Thoracic aorta (tissue), 2 donors: ENCODE results near the gene ZNF324B. TPM values are rescaled to one million over a fixed set of nuclear protein-coding genes. Genes with fewer than 3 reads are reported as not detected.

Experiments
- ATAC-seq: fragments of 150-250 bp; one replicate; pipeline ENCODE4 v1.8.0; 2017; ENCODE audit warnings: low read depth; ENCODE audit not compliant: insufficient number of reproducible peaks, low FRiP score
- DNase-seq: peaks from one replicate; pipeline ENCODE4 v3.0.0-alpha.2; 2020; ENCODE audit warnings: low spot score
- H3K27ac ChIP-seq, 2 donors: fragments of 200-600 bp; sonication (generic); 1 replicate in 1 of 2; 2 replicates in 1 of 2; pipeline ENCODE4 v1.5.1; 2016; ENCODE audit warnings: mild to moderate bottlenecking in 2 of 2, moderate library complexity in 2 of 2
- H3K27me3 ChIP-seq: fragments of 200-600 bp; sonication (generic); replicated peaks from 2 replicates; pipeline ENCODE4 v1.6.0; 2016; ENCODE audit warnings: mild to moderate bottlenecking; ENCODE audit not compliant: insufficient read depth
- H3K36me3 ChIP-seq: fragments of 200-600 bp; sonication (generic); one replicate; pipeline ENCODE4 v1.5.1; 2016
- H3K4me1 ChIP-seq, 2 donors: fragments of 200-600 bp; sonication (generic); 1 replicate in 1 of 2; 2 replicates in 1 of 2; pipeline versions ENCODE4 v1.5.1 to v1.6.0; 2016; ENCODE audit warnings: low read depth in 2 of 2, mild to moderate bottlenecking in 1 of 2; ENCODE audit not compliant: control insufficient read depth in 1 of 2
- H3K4me3 ChIP-seq: fragments of 200-600 bp; sonication (generic); 2 replicates; pipeline ENCODE4 v1.5.1; 2016; ENCODE audit warnings: mild to moderate bottlenecking
- H3K9me3 ChIP-seq: fragments of 200-600 bp; sonication (generic); 2 replicates; pipeline ENCODE4 v1.5.1; 2016
- CTCF ChIP-seq: fragments of 200-600 bp; sonication (generic); IDR thresholded peaks from one replicate; pipeline ENCODE4 v1.5.1; 2019; ENCODE audit warnings: antibody characterized with exemption
- total RNA-seq, 2 donors: library from RNA; depleted of rRNA; stranded (reverse); fragments of >200 nt; gene quantifications; one replicate each; pipeline versions ENCODE4 v1.1.0 to v1.2.3, GENCODE V29; 2016

Gene ZNF324B
- total RNA-seq, 2 donors from 2014 or later, result 6.0 to 12.0 TPM

GRCh38 chr19:58408152-58409009, 43.0 kb upstream of the ZNF324B start, which contains the start of gene ZNF584:
ZNF584 (plus strand) TSS chr19:58408649; CDS start chr19:58409148, 499 bp downstream.
- no peaks in the 10 kb centered on the region for H3K9me3 ChIP-seq
- DNase-seq, result peak; percentile 79

GRCh38 chr19:58409010-58409790, 42.2 kb upstream of the ZNF324B start:
- Histone ChIP-seq H3K9me3 (no peaks in the 10 kb centered on the region), H3K36me3 (no peaks in the 10 kb centered on the region), H3K4me3 (peak overlapping the region; percentile 91), H3K27ac (peak overlapping the region; percentile 74 to 79), H3K4me1 (peaks cover 10 to 26% of the 10 kb centered on the region in 2 donors), H3K27me3 (no peaks in the 10 kb centered on the region)
- DNase-seq (no peak), ATAC-seq (no peak)
- no peak for TF ChIP-seq CTCF

More at GRCh38 chr19:58408152-58409009, 43.0 kb upstream of the ZNF324B start, which contains the start of gene ZNF584:
- Histone ChIP-seq H3K4me1 (peaks cover 10 to 26% of the 10 kb centered on the region in 2 donors), H3K4me3 (peak within 1 kb of the TSS; percentile 91), H3K27me3 (no peaks in the 10 kb centered on the region), H3K36me3 (no peaks in the 10 kb centered on the region), H3K27ac (peak within 1 kb of the TSS; percentile 74 to 79)
- no peak for TF ChIP-seq CTCF
- ATAC-seq, result peak; percentile 90

- no peak for DNase-seq
- no peak overlapping the region for H3K4me3 ChIP-seq
- peaks cover 42% of the 10 kb centered on the region for H3K36me3 ChIP-seq
- no peak for ATAC-seq
- H3K27ac ChIP-seq, result no peak overlapping the region
- no peak for TF ChIP-seq CTCF
- H3K4me1 ChIP-seq, result no peaks in the 10 kb centered on the region
- H3K9me3 ChIP-seq, result no peaks in the 10 kb centered on the region
- no peaks in the 10 kb centered on the region for H3K27me3 ChIP-seq
Measured at GRCh38 chr19:58416604-58417003, 34.8 kb upstream of the ZNF324B start.

GRCh38 chr19:58417071-58417470, 34.4 kb upstream of the ZNF324B start:
- H3K27me3 ChIP-seq, result no peaks in the 10 kb centered on the region
- peaks cover 42% of the 10 kb centered on the region for H3K36me3 ChIP-seq
- ATAC-seq (no peak), DNase-seq (no peak)
- H3K4me1 ChIP-seq, result no peaks in the 10 kb centered on the region
- H3K4me3 ChIP-seq, result no peak overlapping the region
- H3K9me3 ChIP-seq, result no peaks in the 10 kb centered on the region
- no peak overlapping the region for H3K27ac ChIP-seq
- no peak for TF ChIP-seq CTCF

- no peak for ATAC-seq
- H3K4me1 ChIP-seq, result no peaks in the 10 kb centered on the region
- no peak overlapping the region for H3K27ac ChIP-seq
- peaks cover 73% of the 10 kb centered on the region for H3K9me3 ChIP-seq
- no peak for DNase-seq
- H3K4me3 ChIP-seq, result no peak overlapping the region
- H3K27me3 ChIP-seq, result no peaks in the 10 kb centered on the region
- TF ChIP-seq CTCF, result no peak
- peaks cover 3% of the 10 kb centered on the region for H3K36me3 ChIP-seq
Measured at GRCh38 chr19:58428617-58429016, 22.8 kb upstream of the ZNF324B start.
